Measurements from ENCODE around the gene MAP3K1.
"Not testable (repeated sequence)": the region's sequence is repeated elsewhere in the genome, so short reads cannot be mapped to it uniquely, and the experiment has no call there.

MAP3K1 gene

GRCh38 chr5:56816546-56817081 lies 1.3 kb downstream of the MAP3K1 start:
- DNase-seq: peak; percentile 62 to 74

- peak in 1 of 2 donors; percentile 38 for DNase-seq
Observed at GRCh38 chr5:56817263-56818014, 2.1 kb downstream of the MAP3K1 start.

GRCh38 chr5:56818450-56819037 lies 3.2 kb downstream of the MAP3K1 start:
- DNase-seq: peak; percentile 43 to 62

GRCh38 chr5:56819060-56819881 lies 3.9 kb downstream of the MAP3K1 start:
- peak; percentile 43 to 81 for DNase-seq

- DNase-seq: not testable (repeated sequence)
Observed at GRCh38 chr5:56821868-56822267, 6.5 kb downstream of the MAP3K1 start.

GRCh38 chr5:56822981-56823380 lies 7.6 kb downstream of the MAP3K1 start:
- peak in 1 of 2 donors; percentile 31 for DNase-seq

GRCh38 chr5:56824019-56824418 lies 8.7 kb downstream of the MAP3K1 start:
- no peak for DNase-seq

GRCh38 chr5:56825222-56825824 lies 10.0 kb downstream of the MAP3K1 start:
- DNase-seq: peak in 1 of 2 donors; percentile 25

GRCh38 chr5:56827049-56827448 lies 11.7 kb downstream of the MAP3K1 start:
- no peak for DNase-seq

- no peak for DNase-seq
Observed at GRCh38 chr5:56827924-56828323, 12.6 kb downstream of the MAP3K1 start.

GRCh38 chr5:56829137-56829908 lies 14.0 kb downstream of the MAP3K1 start:
- no peak for DNase-seq

GRCh38 chr5:56831773-56832172 lies 16.4 kb downstream of the MAP3K1 start:
- no peak for DNase-seq

- no peak for DNase-seq
Observed at GRCh38 chr5:56833325-56833724, 18.0 kb downstream of the MAP3K1 start.

GRCh38 chr5:56837381-56837780 lies 22.0 kb downstream of the MAP3K1 start:
- DNase-seq: no peak

GRCh38 chr5:56837956-56838355 lies 22.6 kb downstream of the MAP3K1 start:
- no peak for DNase-seq

- DNase-seq: peak; percentile 42 to 63
Observed at GRCh38 chr5:56838409-56839039, 23.2 kb downstream of the MAP3K1 start.

GRCh38 chr5:56839062-56839461 lies 23.7 kb downstream of the MAP3K1 start:
- DNase-seq: no peak

- no peak for DNase-seq
Observed at GRCh38 chr5:56840597-56840996, 25.2 kb downstream of the MAP3K1 start.

- DNase-seq: no peak
Observed at GRCh38 chr5:56845277-56845676, 29.9 kb downstream of the MAP3K1 start.

- DNase-seq: no peak
Observed at GRCh38 chr5:56845904-56846480, 30.6 kb downstream of the MAP3K1 start.

- no peak for DNase-seq
Observed at GRCh38 chr5:56848206-56848605, 32.9 kb downstream of the MAP3K1 start.

All from inflammatory macrophage (primary cell).